AG04450 (cell line): ENCODE measurements around the gene SOBP. TPM values are rescaled to one million over a fixed set of nuclear protein-coding genes. Genes with fewer than 3 reads are reported as not detected.

Source experiments
- CTCF ChIA-PET: fragments of 300-600, 350-600 bp; formaldehyde crosslinking; extraction: SDS; loops from one replicate; lab custom pipeline; 2022; ENCODE audit warnings: antibody characterized with exemption, inconsistent platforms; lab: Charles Lee
- POLR2A ChIA-PET: fragments of 350-600 bp; formaldehyde crosslinking; extraction: SDS; loops from one replicate; lab custom pipeline; 2021; ENCODE audit warnings: antibody characterized with exemption, inconsistent platforms; lab: Yijun Ruan, JAX
- DNase-seq: peaks from one replicate; pipeline ENCODE4 v3.0.0-alpha.2; 2011; ENCODE audit warnings: low read depth, low spot score
- H3K27ac ChIP-seq: one replicate; pipeline ENCODE4 v1.5.1; 2012; ENCODE audit warnings: low read depth, low read length, control low read depth
- H3K27me3 ChIP-seq: one replicate; pipeline ENCODE4 v1.6.0; 2012; ENCODE audit warnings: low read length; ENCODE audit not compliant: control insufficient read depth, insufficient read depth
- H3K4me3 ChIP-seq: 2 replicates; pipeline ENCODE4 v1.5.1; 2011; ENCODE audit warnings: mild to moderate bottlenecking, low read depth, low read length, control low read depth
- H3K9me3 ChIP-seq: 2 replicates; pipeline ENCODE4 v1.5.1; 2012; ENCODE audit warnings: low read length; ENCODE audit not compliant: control insufficient read depth, insufficient read depth
- polyA plus RNA-seq: library from polyadenylated mRNA; depleted of rRNA; stranded (reverse); fragments of >200 nt; gene quantifications from 2 replicates; pipeline ENCODE4 v1.2.3, GENCODE V29; 2011
- TF ChIP-seq, protein P1 (sequence below): IDR thresholded peaks from 2 replicates; pipeline ENCODE4 v1.5.1; 2011; ENCODE audit warnings: low read depth, low read length, control low read depth, inconsistent platforms

Gene SOBP
- polyA plus RNA-seq, 1 experiment = 0.76 TPM

DNA sequence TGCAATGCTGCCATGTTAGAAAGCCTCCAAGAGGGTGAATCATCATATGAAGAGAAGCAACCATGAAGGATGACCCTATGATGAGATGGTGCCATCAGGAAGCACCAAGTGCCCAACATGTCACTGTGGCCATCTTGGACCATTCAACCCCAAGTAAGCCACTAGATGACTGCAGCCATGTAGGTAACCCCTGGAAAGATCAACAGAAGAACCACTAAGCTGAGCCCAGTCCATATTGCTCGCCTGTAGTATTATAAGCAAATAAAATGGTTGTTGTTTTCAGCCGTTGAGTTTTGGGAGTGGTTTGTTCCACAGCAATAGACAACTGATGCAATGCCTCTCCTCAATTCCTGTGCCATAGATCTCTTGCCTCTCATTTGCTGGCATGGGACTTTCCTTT is 193.3 kb downstream of the SOBP start:
- no peak for DNase-seq
- Histone ChIP-seq H3K27ac (no peak overlapping the region), H3K9me3 (no peaks in the 10 kb centered on the region; the same call in 1 of the 2 replicates), H3K4me3 (no peak overlapping the region), H3K27me3 (no peaks in the 10 kb centered on the region)
- ChIA-PET CTCF (no interaction called here), POLR2A (no interaction called here)
- TF ChIP-seq, protein P1, sequence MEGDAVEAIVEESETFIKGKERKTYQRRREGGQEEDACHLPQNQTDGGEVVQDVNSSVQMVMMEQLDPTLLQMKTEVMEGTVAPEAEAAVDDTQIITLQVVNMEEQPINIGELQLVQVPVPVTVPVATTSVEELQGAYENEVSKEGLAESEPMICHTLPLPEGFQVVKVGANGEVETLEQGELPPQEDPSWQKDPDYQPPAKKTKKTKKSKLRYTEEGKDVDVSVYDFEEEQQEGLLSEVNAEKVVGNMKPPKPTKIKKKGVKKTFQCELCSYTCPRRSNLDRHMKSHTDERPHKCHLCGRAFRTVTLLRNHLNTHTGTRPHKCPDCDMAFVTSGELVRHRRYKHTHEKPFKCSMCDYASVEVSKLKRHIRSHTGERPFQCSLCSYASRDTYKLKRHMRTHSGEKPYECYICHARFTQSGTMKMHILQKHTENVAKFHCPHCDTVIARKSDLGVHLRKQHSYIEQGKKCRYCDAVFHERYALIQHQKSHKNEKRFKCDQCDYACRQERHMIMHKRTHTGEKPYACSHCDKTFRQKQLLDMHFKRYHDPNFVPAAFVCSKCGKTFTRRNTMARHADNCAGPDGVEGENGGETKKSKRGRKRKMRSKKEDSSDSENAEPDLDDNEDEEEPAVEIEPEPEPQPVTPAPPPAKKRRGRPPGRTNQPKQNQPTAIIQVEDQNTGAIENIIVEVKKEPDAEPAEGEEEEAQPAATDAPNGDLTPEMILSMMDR = no peak

DNA sequence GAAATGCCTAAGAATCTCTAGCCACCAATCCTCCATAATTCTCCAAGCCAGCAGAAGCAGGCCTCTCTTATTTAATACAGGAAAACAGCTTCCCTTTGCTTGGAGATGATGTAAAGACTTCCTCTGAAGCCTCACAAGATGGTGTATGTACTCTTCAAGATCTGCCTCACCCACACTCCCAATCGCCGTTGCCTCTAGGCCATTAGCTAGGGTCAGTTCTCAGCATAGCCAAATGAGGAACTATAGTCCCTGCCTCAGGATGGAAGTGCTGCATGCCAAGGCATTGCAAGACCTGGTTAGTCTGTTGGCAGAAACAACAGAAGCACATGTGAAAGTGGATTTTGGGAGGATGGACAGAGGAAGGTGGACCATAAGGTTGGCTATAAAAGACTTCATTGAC is 195.1 kb downstream of the SOBP start:
- CTCF ChIA-PET = interaction anchor here (1.0 to 4.4 kb wide), 4 partner anchors 9 to 364 kb away, joined by 3 to 14 read pairs (median 6); no protein-coding TSS in a partner anchor
- Histone ChIP-seq H3K4me3 (no peak overlapping the region), H3K9me3 (no peaks in the 10 kb centered on the region; the same call in 1 of the 2 replicates), H3K27ac (no peak overlapping the region), H3K27me3 (no peaks in the 10 kb centered on the region)
- POLR2A ChIA-PET = no interaction called here
- TF ChIP-seq, protein P1 = no peak
- no peak for DNase-seq

DNA sequence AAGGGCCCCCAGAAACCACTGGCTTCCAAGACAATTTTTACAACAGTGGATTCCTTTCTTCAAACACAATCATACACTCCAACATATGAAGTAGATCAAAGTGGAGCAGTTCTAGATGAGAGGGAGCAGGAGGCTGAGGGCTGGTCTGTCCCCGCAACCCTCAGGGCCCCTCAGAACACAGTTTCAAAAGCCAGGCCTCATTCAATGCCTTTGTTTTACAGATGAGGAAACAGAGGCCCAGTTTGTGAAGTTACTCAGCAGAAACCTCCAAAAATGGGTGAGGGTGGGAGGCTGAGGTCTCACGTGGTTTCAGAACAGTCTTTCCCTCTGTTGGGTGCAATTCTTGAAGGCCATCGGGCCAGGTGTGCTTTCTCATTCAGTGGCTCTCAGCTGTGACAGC is 199.3 kb downstream of the SOBP start:
- CTCF ChIA-PET = interaction anchor here (1.2 to 7.6 kb wide), 4 partner anchors 10 to 158 kb away, joined by 3 to 44 read pairs (median 8); no protein-coding TSS in a partner anchor

DNA sequence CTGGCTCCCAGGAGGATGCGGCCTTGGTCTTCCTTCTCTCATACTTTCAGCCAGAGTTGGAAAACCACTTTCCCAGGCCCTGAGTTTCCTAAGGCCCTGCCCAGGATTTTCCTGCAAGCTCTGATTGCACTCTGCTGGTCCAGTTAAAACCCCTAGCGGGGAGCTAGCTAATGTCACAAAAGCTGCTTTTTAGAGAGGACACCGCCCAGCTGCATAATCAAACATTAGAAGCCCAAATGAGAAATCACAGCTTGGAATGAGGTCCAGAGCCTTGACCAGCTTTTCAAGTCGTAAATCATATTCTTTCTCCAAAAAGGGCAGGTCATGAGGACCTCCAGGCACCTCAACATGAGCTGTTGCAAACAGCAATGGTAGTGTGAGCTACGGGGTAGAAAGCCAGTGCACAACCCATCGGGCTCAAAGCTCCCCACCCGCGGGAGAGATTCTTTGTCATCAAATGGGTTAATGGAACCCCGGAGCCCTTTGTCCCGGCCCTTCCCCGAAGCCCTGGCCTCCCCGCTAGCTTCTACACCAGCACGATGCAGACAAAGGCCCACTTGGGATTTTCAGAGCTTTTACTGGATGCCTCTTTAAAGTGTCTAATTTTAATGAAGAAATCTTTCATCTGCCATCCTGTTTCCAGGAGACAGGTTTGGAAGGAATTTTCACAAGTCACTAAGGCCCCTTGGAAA is 200.2 kb downstream of the SOBP start:
- H3K27ac ChIP-seq = peak overlapping the region; percentile 24
- POLR2A ChIA-PET = interaction anchor here (0.6 to 1.9 kb wide), 2 partner anchors 32 to 57 kb away, joined by 3 to 6 read pairs; no protein-coding TSS in a partner anchor
- DNase-seq = no peak
- H3K27me3 ChIP-seq = no peaks in the 10 kb centered on the region
- TF ChIP-seq, protein P1 = no peak
- no peak overlapping the region for H3K4me3 ChIP-seq
- CTCF ChIA-PET = interaction anchor here (1.2 to 7.6 kb wide), 4 partner anchors 10 to 157 kb away, joined by 3 to 44 read pairs (median 8); no protein-coding TSS in a partner anchor
- H3K9me3 ChIP-seq = no peaks in the 10 kb centered on the region

More for the DNA sequence above, 199.3 kb downstream of the SOBP start:
- no peak overlapping the region for H3K4me3 ChIP-seq
- TF ChIP-seq, protein P1 = no peak
- H3K9me3 ChIP-seq = no peaks in the 10 kb centered on the region
- POLR2A ChIA-PET = no interaction called here
- H3K27ac ChIP-seq = no peak overlapping the region
- no peak for DNase-seq
- no peaks in the 10 kb centered on the region for H3K27me3 ChIP-seq

DNA sequence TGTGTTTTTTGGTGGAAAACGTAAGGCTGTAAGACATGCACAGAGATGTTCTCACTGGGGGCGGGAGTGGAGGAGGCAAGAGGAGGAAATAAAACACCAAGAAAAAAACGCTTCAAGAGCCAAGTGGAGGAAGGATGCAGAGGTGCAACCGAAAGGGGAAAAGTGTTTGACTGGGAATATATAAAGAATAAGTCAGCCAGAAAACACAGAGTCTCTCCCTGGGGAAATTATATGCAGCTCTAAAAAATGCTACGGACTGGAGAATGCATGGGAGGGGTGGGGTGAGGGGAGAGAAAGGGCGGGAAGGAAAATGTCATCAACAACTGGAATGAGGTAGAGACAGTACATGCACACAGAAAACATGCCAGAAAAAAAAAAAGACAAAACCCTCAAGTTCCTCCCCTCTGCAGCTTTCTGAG is 200.7 kb downstream of the SOBP start:
- ChIA-PET CTCF (interaction anchor here (2.3 to 7.6 kb wide), 2 partner anchors 11 to 14 kb away, joined by 12 to 44 read pairs; no protein-coding TSS in a partner anchor), POLR2A (interaction anchor here (0.6 to 1.9 kb wide), 2 partner anchors 33 to 57 kb away, joined by 3 to 6 read pairs; no protein-coding TSS in a partner anchor)
- H3K4me3 ChIP-seq = 0 out of 2 replicates have a peak overlapping the region, but pooled peaks have one; percentile 7

More for the DNA sequence above, 200.7 kb downstream of the SOBP start:
- Histone ChIP-seq H3K27me3 (no peaks in the 10 kb centered on the region), H3K27ac (peak overlapping the region; percentile 85), H3K9me3 (no peaks in the 10 kb centered on the region)
- TF ChIP-seq, protein P1 = no peak
- no peak for DNase-seq
